HG03066 (cell line): ENCODE data around the gene TKT.

Experiments used
- ATAC-seq: cut with Tn5 transposase; IDR thresholded peaks from one replicate; pipeline ENCODE4 v1.9.1; 2021; ENCODE audit warnings: low read depth; ENCODE audit not compliant: unreplicated experiment

The TKT gene

DNA sequence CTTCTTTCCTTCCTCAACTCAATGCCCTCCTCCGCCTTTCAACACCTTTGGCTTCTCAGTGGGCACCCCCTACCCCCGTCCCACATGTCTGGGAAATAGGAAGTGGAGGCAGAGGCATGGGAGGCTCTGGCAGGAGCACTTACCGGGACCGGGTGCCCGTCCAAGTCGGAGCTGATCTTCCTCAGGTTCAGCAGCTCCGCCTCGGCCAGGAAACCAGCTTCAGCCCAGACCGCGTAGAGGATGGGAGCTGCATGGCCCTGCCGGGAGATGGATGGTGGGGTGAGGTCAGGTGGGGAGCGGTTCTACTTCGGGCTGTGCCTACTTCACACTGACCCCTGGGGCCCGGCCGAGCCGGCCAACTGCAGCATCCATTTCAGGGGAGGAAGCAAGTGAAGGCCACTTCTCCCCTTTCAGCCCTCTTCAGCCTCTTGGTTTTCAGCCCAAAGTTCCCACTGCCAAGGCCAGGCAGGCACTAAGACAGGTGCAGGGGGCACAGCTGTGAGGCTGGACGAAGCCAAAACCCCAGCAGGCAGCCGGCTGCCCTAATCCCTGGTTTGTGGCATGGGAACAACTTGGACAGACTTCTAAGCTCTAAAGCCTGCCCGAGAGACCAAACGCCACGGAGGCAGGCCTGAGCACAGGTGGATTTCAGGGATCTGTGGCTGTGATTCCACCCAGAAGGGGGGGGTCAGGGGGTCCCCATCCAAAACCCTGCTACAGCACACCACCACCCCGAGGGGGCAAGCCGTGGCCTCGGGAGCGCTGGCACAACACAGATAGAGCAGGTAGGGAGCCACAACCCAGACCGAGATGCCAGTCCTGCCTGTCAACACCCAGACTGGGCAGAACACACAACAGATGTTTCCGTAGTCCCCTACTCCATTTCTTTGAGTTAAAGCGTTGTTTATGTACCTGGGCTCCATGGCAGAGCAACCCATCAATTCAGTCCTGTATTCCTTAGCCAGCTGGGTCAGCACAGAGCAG lies 14.5 kb downstream of the TKT start:
- ATAC-seq, result no peak

GRCh38 chr3:53239800-53240199 lies 16.0 kb downstream of the TKT start:
- no peak for ATAC-seq

DNA sequence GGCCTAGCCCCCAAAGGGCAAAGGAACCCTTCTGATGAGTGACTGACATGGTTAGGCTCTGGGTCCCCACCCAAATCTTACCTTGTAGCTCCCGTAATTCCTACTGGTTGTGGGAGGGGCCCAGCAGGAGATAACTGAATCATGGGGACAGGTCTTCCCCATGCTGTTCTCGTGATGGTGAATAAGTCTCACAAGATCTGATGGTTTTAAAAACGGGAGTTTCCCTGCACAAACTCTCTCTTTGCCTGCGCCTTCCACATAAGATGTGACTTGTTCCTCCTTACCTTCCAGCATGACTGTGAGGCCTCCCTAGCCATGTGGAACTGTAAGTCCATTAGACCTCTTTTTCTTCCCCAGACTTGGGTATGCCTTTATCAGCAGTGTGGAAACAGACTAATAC lies 16.9 kb downstream of the TKT start:
- ATAC-seq, result no peak

- no peak for ATAC-seq
These were observed 17.6 kb downstream of the TKT start for GRCh38 chr3:53238051-53238850.

DNA sequence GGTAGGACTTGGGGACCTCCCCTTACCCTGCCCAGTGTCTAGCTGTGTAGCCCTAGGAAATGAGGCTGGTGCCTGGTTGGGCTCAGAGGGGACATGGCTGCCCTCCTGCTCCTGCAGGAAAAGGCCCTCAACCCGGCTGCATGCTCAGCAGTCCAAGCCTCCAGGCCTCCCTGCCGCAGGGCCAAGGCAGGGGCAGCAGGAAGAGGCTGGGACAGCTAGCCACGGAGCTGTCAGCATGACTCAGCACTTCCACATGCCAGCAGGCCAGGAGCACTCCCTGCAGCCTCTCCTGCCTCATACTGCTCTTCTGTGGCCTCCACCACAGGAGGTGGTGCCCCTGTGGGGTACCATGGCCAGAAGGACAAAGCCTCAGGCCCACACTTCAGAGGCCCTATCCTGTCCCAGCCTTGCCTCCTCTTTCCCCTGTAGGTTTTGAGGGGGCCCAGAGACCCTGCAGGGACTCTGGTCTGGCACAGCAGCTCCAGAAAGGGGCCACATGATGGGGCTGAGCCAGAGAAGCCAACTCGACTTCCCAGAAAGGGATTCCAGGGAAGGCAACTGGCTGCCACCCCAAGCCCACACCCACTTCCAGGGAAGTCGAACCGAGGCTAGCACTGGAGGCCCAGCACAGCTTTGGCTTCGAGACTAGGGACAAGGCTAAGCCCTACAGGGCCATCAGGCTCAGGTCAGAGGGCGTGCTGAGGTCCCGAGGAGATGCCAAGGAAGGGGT lies 19.5 kb downstream of the TKT start:
- ATAC-seq, result no peak

DNA sequence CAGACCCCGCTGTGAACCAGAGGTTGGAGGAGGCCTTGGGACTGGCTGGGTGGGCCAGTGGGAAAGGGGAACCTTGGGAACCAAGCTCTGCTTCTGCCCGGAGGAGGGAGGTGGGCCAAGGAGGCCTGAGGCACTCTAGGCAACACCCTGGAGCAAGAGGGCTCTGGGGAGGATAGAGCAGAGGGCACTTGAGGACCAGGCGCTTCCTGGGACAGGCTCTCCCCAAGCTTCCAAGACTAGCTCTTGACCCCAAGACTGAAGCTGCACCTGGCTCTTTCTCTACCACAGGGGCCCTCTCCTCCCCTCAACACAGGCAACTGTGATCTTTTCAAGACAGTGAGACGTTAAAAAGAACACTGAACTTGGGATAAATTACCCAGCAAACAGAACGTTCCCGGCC lies 20.3 kb downstream of the TKT start:
- ATAC-seq, result no peak

DNA sequence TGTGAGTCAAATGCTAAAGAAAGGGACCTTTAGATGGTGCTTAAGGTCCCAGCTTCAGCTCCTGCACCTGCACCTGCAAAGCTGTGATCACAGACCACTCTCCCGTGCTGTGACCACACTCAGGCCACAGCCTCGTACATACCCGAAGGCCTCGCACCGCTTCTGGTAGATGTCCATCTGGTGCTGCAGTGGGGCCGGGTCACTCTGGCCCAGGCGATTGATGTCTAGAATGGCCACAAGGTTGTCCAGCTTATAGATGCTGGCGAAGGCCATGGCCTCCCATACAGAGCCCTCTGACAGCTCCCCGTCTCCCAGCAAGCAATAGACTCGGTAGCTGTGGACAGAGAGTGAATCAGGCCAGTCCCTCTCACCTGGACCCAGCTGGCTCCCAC lies 21.0 kb downstream of the TKT start:
- no peak for ATAC-seq

- ATAC-seq, result no peak
These were observed 21.5 kb downstream of the TKT start for GRCh38 chr3:53234130-53234840.

DNA sequence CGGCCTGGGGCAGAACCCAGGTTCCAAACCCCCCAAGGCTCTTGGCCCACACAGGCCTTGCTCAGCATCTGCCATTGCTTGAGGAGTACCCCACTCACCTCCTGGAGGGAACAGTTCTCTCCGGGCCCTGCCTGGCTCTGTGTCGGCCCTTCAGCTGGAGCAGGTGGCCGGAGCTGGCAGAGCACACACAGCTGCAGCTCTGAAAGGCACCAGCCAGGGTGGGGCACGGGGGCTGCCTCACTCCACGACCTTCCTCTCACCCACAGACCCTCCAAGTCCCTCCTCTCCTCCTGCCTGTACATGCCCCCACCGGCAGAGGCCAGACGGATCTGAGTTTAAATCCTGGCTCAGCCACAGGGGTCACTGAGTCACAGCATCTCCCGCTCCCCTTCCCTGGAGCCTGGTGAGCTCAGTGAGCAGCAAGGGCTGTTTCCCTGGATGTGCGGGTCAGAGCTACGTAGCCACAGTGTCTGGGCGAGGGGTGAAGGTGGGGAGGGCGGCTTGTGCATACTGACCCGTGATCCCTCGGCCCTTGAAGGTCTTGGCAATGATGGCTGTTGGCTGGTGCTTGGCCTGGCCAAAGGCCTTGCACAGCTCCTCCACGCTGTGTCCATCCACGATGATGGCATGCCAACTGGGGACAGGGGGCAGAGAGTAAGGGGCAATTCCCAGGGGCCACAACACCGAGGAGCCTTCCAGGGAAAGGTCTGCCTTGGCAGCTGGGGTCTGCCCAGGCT lies 23.0 kb downstream of the TKT start:
- ATAC-seq, result no peak

- ATAC-seq, result no peak
These were observed 24.0 kb downstream of the TKT start for GRCh38 chr3:53231532-53232511.

GRCh38 chr3:53230789-53231188 lies 25.0 kb downstream of the TKT start:
- no peak for ATAC-seq

DNA sequence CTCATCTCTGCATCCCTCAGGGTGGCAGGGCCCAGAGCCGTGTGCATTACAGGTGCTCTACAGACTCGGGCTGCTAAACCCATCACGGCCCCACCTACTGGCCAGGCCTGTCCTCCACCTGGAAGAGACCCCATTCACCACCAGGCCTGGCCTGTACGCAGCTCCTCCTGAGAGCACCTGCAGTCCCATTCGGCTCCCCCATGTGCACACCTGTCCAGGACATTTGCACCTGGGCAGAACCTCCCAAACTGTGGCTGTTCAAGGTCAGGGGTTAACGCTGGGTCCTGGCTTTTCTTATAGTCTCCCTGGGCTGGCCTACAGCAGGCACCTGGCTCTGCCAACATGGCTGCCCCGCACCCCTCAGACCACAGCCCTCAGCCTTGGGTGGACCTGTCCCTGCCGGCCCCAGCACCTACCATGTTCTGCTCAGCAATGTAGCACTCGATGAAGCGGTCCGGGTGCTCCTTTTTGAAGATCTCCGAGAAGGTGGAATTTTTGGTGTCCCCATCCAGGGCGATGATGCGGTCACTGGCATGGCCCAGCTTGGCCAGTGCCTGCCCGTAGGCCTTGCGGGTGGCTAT lies 25.7 kb downstream of the TKT start:
- ATAC-seq, result no peak

- no peak for ATAC-seq
These were observed 26.2 kb downstream of the TKT start for GRCh38 chr3:53229606-53230005.

DNA sequence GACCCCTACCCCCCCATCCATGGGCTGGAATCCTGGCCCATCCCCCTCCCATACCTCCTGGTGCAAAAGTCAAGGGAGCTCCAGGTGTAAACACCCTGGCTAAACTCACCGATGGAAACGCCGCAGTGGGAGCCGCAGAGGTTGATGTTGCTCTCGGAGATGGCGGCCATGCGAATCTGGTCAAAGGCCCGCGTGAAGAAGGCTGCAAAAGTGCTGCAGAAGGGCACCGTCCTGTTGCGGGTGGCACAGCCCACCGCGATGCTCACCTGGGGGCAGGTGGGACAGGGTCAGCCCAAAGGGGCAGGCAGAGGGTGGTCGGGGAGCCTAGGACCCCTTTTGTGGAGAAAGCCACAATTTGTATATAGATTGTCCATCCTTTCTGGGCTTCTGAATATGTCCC lies 26.7 kb downstream of the TKT start:
- no peak for ATAC-seq

- no peak for ATAC-seq
These were observed 27.6 kb downstream of the TKT start for GRCh38 chr3:53227993-53228885.

- ATAC-seq, result no peak
These were observed 28.9 kb downstream of the TKT start for GRCh38 chr3:53226841-53227407.
